Rectal smooth muscle tissue (tissue), 1 donor: Measurements from ENCODE around the gene SCARB2.

ENCODE experiments used
- H3K27ac ChIP-seq: one replicate; pipeline ENCODE4 v1.7.0; 2013; ENCODE audit warnings: low read depth, low read length, inconsistent platforms
- H3K27me3 ChIP-seq: one replicate; pipeline ENCODE4 v1.7.0; 2013; ENCODE audit warnings: low read length; ENCODE audit not compliant: control insufficient read depth, insufficient read depth
- H3K36me3 ChIP-seq: one replicate; pipeline ENCODE4 v1.7.0; 2013; ENCODE audit warnings: low read length; ENCODE audit not compliant: control insufficient read depth, insufficient read depth
- H3K4me1 ChIP-seq: one replicate; pipeline ENCODE4 v1.7.0; 2013; ENCODE audit warnings: low read length; ENCODE audit not compliant: control insufficient read depth, insufficient read depth
- H3K4me3 ChIP-seq: one replicate; pipeline ENCODE4 v1.7.0; 2013; ENCODE audit warnings: low read length
- H3K9ac ChIP-seq: one replicate; pipeline ENCODE4 v1.7.0; 2013; ENCODE audit warnings: low read length

Gene SCARB2

DNA sequence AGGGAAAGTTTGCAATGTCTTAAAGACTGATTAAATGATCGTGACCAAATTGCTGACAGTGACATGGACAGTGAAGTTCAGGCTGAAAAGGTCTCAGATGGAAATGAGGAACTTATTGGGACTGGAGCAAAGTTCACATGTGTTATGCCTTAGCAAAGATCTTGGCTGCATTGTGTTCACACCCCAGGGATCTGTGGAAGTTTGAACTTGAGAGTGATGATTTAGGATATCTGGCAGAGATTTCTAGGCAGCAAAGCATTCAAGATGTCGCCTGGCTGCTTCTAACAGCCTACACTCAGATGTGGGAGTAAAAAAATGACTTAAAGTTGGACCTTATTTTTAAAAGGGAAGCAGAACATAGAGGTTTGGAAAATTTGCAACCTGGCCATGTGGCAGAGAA is 21.4 kb downstream of the SCARB2 start:
- no peaks in the 10 kb centered on the region for H3K27me3 ChIP-seq
- no peak overlapping the region for H3K9ac ChIP-seq
- H3K4me3 ChIP-seq: no peak overlapping the region
- peaks cover 9% of the 10 kb centered on the region for H3K4me1 ChIP-seq
- H3K36me3 ChIP-seq: peaks cover 21% of the 10 kb centered on the region
- no peak overlapping the region for H3K27ac ChIP-seq

DNA sequence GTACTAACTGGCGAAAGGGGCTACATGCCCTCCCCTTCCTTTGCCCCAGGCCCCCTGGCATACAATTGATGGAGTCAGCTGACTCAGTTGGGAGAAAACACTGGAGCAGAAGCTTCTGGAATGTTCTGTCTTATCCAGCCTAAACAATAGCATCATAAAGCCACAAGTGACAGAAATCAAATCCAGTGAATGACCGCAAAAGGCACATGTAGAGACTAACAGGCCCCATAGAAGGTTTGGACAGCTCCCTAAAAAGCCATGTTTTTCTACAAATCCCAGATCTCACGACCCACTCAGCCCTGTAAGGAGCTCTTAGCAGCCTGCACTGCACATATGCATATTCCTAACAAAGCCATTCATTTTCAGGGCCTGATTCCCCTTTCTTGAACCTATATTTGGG is 25.1 kb downstream of the SCARB2 start:
- Histone ChIP-seq H3K9ac (no peak overlapping the region), H3K4me1 (peaks cover 2% of the 10 kb centered on the region), H3K36me3 (peaks cover 24% of the 10 kb centered on the region), H3K27ac (no peak overlapping the region), H3K27me3 (no peaks in the 10 kb centered on the region), H3K4me3 (no peak overlapping the region)

DNA sequence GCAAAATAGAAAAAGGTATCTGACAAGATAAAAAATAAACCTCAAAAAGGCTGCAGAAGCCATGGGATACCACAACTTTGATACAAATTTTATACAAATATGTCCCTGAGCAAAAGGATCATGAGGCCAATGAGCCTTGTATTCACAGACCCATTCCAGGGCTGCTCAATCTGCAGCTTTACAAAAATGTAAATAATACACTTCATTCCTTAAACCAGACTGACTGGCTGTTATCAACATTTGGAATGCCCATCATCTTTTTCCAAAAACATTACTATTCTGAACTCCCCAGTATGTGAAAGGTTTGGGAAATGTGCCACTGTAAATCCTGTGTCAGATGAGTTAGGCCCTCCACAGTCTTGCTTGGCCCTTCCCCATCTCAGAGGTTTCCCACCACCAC is 25.5 kb downstream of the SCARB2 start:
- Histone ChIP-seq H3K4me1 (peaks cover 2% of the 10 kb centered on the region), H3K36me3 (peaks cover 21% of the 10 kb centered on the region), H3K9ac (no peak overlapping the region), H3K27ac (no peak overlapping the region), H3K4me3 (no peak overlapping the region), H3K27me3 (no peaks in the 10 kb centered on the region)

DNA sequence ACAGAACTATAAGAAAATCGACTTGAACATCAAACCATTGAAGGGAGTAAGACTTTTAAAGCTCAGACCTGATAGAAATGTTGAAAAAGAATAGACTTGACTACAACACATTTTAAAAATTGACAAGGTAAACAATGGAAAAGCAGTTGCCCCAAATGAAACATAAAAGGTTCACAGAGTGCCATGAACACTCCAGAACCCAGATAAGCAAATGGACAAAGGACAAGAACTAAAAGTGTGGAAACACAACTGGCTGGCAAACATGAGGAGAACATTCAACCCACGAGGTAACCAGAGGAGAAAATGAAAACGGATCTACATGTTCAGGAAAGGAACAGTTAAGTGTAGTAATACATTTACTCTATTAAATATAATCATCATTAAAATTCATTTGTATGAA is 26.5 kb downstream of the SCARB2 start:
- H3K36me3 ChIP-seq: peaks cover 14% of the 10 kb centered on the region
- H3K4me1 ChIP-seq: peaks cover 2% of the 10 kb centered on the region
- H3K27me3 ChIP-seq: no peaks in the 10 kb centered on the region
- no peak overlapping the region for H3K4me3 ChIP-seq
- H3K27ac ChIP-seq: no peak overlapping the region
- no peak overlapping the region for H3K9ac ChIP-seq

DNA sequence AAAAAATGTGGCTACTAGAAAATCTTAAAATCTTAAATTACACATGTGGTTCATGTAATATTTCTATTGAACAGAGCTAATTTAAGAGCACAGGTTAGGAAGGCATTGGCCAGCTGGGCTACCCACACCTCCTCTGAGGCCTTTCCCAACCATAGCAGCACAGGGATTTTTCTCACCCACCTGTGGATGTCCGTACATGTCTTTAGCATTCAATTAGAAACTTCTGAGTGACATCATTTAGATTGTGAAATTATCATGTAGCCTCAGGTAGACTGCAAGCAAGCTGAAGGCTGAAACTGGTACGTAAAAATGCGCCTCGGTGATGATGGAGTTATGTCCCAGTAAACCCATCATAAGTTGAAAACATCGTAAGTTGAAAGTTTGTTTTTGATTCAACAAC is 31.2 kb downstream of the SCARB2 start:
- Histone ChIP-seq H3K4me1 (peaks cover 2% of the 10 kb centered on the region), H3K4me3 (no peak overlapping the region)

DNA sequence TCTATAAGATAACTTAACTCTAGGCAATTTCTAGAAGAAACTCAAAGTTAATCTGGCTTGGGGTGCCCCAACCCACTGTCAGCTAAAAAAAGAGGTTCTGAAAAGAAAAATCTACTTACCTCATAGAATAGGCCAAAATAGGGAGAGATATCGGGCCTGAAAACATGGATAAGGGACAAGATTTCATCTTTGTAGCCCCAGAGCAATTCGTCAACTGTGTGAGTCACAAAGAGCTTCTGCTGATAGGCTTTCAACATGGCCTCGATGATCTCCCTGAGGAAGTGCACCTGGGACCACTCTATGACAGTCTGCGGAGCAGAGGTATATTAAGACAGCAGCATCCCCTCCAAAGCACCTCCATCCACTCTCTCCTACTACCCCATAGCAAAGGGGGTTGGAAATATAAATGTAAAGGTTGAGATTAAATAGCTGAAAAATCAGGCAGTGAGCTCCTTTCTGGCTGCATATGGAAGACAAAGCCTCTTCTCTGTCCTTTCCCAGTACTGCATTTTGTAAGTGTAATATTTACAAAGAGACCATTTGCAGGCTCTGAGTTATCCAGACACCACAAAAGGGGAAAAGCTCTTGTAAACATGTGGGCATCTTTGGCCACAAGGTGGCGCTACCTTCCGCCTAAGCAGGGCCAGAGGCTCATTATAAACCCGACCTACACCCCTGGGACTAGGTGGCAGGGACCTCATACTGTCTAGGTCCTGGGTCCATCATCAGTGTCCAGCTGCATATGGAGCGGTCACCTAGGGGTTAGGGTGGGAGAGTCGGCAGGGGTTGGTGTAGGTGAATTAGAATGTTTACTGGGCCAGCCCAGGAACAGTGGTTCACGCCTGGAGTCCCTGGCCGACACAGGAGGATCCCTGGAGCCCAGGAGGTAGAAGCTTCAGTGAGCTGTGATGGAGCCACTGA is 34.0 kb downstream of the SCARB2 start:
- H3K4me1 ChIP-seq: no peaks in the 10 kb centered on the region
- H3K27ac ChIP-seq: no peak overlapping the region
- no peak overlapping the region for H3K9ac ChIP-seq

More for the DNA sequence above, 31.2 kb downstream of the SCARB2 start:
- Histone ChIP-seq H3K36me3 (peaks cover 7% of the 10 kb centered on the region), H3K27me3 (no peaks in the 10 kb centered on the region), H3K9ac (no peak overlapping the region), H3K27ac (no peak overlapping the region)

DNA sequence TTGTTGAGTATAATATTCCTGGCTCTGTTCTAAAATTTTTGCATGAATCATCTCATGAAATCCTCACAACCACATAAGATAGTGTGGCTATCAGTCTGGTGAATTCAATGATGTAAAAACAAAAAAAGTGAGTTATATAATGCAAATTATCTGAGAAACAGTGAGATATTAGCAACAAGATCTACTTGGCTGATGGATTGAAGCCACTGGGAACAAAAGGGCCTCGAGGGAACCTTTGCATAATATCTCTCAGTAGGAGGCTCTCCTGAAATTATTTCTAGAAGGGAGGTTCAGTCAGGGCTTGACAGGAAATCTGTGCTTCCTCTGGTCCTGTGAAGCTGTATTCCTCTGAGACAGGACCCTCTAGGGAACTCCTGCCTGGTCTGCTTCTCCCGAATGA is 35.3 kb downstream of the SCARB2 start:
- no peak overlapping the region for H3K4me3 ChIP-seq
- H3K36me3 ChIP-seq: peaks cover 13% of the 10 kb centered on the region
- H3K4me1 ChIP-seq: peaks cover 3% of the 10 kb centered on the region
- H3K27me3 ChIP-seq: no peaks in the 10 kb centered on the region
- no peak overlapping the region for H3K27ac ChIP-seq
- H3K9ac ChIP-seq: no peak overlapping the region

More for the DNA sequence above, 34.0 kb downstream of the SCARB2 start:
- Histone ChIP-seq H3K27me3 (no peaks in the 10 kb centered on the region), H3K4me3 (no peak overlapping the region), H3K36me3 (peaks cover 8% of the 10 kb centered on the region)

DNA sequence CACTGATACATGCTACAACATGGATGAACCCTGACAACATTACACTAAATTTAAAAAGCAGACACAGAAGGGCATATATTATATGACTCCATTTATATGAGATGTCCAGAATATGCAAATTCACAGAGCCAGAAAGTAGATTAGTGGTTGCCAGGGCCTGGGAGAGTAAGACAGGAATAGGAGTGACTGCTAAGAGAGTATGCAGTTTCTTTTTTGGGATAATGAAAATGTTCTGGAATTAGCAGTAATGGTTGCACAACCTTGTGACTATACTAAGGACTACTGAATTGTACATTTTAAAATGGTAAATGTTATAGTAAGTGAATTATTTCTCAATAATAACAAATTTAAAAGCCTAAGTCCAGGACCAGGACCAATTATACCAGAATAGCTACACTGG is 35.9 kb downstream of the SCARB2 start:
- Histone ChIP-seq H3K27me3 (no peaks in the 10 kb centered on the region), H3K4me3 (no peak overlapping the region), H3K36me3 (peaks cover 13% of the 10 kb centered on the region), H3K9ac (no peak overlapping the region), H3K27ac (no peak overlapping the region), H3K4me1 (peaks cover 3% of the 10 kb centered on the region)

DNA sequence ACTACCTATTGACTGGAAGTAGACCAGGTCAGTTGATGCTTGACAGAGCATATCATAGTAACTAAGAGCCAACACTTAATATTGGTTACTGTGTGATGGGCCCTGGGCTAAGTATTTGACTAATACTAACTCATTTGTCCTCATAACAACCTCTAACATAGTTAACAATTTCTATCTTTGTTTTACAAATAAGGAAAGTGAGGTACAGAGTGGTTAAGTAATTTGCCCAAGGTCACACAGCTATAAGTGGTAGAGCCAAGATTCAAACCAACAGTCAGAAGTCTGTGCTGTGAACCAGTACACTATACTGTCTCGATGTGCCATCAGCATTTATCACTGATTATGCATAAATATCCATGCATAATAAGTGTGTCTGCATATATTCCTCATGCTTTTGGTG is 38.3 kb downstream of the SCARB2 start:
- Histone ChIP-seq H3K27ac (no peak overlapping the region), H3K4me1 (peaks cover 3% of the 10 kb centered on the region), H3K27me3 (no peaks in the 10 kb centered on the region), H3K4me3 (no peak overlapping the region), H3K9ac (no peak overlapping the region), H3K36me3 (peaks cover 18% of the 10 kb centered on the region)

DNA sequence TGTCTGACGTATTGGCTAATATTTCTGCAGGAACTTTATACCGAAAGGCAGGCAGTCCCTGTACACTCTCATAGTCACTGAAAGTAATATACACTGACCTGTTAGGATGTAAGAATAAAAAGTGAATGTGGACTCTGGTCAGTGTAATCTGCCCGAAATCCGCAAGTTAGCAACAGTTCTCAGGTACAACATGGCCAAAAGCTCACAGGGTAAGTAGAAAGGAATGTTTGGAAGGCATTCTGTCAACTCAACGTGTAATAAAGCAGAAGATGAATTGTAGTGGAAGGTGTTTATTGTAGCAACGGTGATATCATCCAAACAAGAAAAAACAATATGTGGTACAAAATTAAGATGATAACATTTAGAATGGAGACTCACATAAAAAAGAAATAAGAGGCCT is 39.4 kb downstream of the SCARB2 start:
- H3K4me3 ChIP-seq: no peak overlapping the region
- H3K4me1 ChIP-seq: peaks cover 3% of the 10 kb centered on the region
- no peaks in the 10 kb centered on the region for H3K27me3 ChIP-seq
- H3K36me3 ChIP-seq: peaks cover 23% of the 10 kb centered on the region
- H3K9ac ChIP-seq: no peak overlapping the region
- no peak overlapping the region for H3K27ac ChIP-seq

DNA sequence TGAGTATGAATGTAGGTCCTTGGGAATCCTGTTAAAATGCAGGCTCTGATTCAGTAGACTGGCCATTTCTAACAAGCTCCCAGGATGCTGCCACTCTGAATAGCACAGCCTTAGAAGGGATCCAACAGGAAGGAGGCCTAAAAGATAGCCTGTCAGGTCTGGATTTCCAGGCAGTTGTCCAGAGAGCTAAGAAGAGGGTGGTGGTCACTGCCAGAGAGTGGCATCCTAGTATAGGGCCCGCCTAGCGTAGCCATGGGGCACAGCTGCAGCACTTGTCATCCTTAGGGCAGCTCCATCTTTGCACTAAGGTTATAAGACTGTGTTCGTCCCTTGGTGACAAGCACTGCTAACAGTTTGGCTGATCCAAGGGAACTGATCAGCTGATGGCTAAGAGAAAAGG is 44.9 kb downstream of the SCARB2 start:
- Histone ChIP-seq H3K27ac (no peak overlapping the region), H3K4me3 (no peak overlapping the region), H3K27me3 (no peaks in the 10 kb centered on the region), H3K9ac (no peak overlapping the region), H3K36me3 (peaks cover 27% of the 10 kb centered on the region), H3K4me1 (no peaks in the 10 kb centered on the region)

DNA sequence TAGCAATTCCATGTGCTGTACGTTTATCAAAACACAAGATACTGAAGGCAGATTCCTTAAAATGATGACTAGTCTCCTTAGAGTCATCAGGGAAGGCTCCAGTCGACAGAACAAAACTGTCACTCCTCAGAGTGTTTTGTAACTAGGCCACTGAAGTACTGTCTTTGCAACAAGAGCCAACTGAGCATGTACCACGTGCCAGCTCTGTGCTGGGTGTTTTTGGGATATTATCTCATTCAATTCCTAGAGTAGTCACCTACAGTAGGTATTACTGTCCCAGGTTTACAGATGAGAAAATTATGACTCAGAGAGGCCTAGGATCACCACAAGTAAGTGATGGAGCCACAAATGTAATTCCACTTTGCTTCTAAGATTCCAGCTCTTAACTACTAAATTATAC is 47.1 kb downstream of the SCARB2 start:
- H3K27me3 ChIP-seq: no peaks in the 10 kb centered on the region
- H3K27ac ChIP-seq: no peak overlapping the region
- H3K9ac ChIP-seq: no peak overlapping the region
- no peaks in the 10 kb centered on the region for H3K4me1 ChIP-seq
- peaks cover 36% of the 10 kb centered on the region for H3K36me3 ChIP-seq
- no peak overlapping the region for H3K4me3 ChIP-seq

DNA sequence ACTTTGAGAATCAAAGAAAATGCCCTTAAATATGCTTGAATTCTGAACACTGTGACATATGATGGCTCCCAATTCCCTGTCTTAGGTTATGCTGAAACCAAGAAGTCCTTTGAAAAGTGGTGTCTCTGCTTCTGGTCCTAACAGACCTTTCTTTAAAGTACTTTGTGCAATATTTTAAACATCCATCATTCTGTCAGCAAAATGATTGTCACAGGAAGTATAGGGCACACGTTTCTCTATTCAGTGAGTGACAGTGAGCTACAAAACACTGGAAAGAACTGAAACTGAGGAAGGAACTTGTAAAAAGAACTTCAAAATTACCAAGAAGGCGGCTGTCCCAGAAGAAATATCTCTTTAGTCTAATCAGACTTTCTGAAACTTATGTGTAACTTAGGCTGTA is 53.3 kb downstream of the SCARB2 start:
- H3K36me3 ChIP-seq: peaks cover 16% of the 10 kb centered on the region
- H3K4me1 ChIP-seq: no peaks in the 10 kb centered on the region
- H3K4me3 ChIP-seq: no peak overlapping the region
- no peaks in the 10 kb centered on the region for H3K27me3 ChIP-seq
- no peak overlapping the region for H3K9ac ChIP-seq
- H3K27ac ChIP-seq: no peak overlapping the region
